ENCODE results near the gene TIRAP.

GRCh38 chr11:126290887-126291286 is 8.0 kb downstream of the TIRAP start:
- TF ChIP-seq EZH2 (IDR thresholded peaks at IDR 0.05): no peak
- TF ChIP-seq POLR2AphosphoS5 (IDR thresholded peaks at IDR 0.05; ENCODE audit: borderline replicate concordance, low read depth, low read length): no peak
- no peak for TF ChIP-seq FOXP2 (optimal IDR thresholded peaks at IDR 0.05; ENCODE audit: control extremely low read depth, extremely low read length, insufficient read depth)
